NCI-H146 treated with DMSO at 0.1 percent for 48 hours (cell line): Measurements from ENCODE around the gene JAK1.

Experiments used
- DNase-seq: peaks from one replicate; lab custom pipeline; 2025; ENCODE audit not compliant: unreplicated experiment; lab: John Stamatoyannopoulos, UW

The JAK1 gene

DNA sequence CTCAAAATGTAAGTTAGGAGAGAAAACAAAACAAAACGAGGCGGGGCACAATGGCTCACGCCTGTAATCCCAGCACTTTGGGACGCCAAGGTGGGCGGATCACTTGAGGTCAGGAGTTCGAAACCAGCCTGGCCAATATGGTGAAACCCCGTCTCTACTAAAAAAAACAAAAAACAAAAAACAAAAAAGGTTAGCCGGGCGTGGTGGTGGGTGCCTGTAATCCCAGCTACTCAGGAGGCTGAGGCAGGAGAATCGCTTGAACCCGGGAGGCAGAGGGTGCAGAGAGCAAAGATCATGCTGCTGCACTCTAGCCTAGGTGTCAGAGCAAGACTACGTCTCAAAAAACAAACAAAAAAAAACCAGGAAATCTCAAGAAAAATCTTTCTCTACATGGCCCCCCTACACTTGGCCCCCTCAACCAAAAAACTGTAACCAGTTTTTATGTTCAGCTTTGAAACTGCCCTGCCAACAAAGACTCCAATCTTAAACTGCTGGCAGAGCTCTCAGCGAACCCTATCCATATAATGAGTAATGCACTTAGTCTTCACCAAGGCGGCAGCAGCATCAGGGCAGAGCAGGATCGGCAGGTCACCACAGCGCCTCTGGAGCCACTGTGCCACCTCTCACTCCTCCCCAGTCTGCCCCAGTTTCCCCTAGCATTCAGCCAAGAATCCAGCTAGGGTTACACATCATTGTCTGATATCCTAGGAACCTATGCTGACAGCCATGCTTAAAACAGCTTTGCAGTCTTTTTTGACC, 71.7 kb downstream of the JAK1 start:
- DNase-seq: no peak

DNA sequence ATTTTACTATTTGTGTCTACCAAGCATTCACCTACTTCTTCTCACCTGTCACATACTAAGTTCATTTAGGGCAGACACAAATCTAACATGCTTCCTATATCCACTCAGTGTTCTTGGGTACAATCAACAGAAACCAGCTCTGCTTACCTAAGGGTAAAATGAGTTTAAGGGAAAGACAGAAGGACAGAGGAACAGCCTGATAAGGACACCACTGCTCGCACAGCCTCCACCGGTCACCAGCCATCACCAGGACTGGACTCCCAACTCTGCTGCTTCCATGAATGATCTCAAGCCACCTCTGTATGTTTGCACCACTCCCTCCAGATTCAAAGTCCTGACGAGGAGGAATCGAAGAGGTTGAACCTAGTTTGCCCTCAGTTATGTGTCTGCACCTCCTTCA, 72.4 kb downstream of the JAK1 start:
- DNase-seq: no peak

DNA sequence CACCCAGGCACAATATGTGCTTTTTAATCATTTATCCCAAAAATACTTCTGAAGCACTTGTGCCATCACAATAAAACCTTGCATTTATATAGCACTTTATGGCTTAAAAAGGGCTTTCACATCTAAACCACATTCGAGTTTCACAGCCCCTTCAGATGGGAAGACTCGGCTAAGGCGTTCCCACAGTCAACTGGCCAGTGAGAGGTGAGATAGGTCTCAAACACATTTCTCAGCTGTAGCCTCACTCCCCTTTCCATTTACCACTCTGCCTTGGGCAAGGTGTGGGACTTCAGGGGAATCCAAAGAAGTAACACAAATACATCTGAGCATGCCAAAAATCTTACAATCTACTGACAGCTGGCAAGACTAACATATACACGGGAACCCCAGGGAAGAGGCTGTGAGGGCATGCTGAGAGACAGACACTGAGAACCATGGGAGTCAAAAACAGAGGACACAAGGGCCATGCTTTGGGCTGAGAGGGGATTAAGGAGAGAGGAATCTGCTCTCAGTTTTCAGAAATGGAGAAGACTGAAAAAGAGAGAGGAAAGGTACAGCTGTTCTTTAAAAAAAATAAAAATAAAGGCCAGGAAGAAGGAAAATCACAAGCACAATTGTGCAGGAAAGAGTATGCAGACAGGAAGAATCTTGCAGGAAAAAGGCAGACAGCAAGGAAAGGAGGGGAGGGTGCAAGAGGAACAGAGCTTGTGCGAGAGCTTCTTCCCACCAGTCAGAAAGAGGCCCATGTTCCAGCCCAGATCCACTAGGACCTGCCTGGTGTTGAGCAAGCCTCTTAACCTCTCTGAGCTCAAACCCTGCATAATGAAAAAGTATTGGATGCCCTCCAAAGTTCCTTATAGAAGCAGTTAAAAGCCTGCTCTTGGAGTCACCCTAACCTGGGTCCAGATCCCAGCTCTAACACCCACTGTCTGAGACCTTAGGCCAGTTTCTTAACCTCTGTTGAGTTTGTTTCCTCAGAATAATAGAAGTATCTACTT, 73.5 kb downstream of the JAK1 start:
- DNase-seq: no peak

DNA sequence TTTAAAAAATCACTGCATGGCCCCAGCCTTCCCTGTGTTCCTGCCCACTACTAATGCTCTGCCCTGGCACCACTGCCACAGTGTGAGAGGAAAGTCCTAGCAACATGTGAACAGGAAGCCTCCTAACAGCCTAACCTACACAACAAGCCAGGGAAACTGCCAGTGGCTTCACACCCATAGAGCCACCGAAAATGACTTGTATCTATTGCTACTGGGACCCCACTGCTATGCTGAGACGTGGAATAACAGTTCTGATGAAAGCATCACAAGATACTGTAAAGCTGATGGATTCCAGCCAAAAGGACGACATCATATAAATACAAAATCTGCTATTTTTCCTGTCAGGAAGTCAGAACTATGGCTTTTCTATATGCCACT, 74.9 kb downstream of the JAK1 start:
- DNase-seq: no peak

DNA sequence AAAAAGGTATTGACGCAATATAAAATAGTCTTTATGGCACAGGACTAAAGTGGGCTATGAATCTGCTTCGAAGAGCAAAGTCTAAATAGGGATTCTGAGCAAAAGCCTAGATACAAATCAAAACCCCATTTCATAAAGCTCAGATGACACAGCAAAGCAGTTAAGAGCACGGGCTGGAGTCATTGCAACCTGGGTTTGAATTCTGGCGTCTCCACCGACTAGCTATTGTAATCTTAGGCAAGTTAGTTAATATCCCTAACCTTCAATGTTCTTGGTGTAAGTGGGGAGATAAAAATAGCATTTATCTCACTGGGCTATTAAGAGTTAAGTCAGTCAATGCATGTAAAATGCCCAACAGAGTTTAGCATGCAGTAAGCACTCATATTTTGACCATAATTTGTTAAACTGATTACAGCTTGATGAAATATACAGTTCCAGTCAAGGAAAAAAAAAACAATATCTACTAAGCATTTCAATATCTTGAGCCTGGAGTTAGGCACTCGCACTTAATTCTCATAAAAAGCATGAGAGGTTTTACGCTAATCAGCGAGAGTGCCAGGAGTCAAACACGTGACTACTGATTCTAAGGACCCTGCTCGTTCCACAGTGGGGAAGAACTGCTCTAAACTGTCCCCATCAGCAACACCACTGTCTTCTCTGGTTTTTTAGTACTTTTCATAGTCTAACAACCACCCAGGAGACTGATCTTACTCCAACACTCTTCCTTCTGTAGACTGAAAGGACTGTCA, 75.5 kb downstream of the JAK1 start:
- no peak for DNase-seq

DNA sequence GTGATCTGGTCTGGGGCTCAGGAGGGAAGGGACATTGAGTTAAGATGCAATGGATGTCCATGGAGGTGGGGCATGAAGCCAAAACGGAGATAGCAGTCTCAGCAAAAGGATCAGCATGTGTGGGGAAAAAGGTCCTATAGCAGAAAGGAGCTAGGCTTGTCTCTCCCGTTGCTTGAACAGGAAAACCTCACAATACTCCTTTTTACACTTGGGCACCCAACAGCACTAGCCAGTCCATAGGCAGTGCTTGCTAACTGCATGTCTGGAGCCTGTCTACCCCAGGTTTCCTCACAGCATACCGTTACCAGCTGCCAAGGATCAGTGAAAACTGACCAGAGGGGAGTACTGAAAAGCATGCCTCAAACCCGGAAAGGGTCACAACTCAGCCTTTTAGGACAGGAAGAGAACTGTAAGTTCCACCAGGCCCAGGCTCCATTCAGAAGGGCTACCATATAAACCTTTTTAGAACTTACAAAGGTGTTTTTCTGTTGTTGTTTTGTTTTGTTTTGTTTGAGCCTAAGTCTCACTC, 78.6 kb downstream of the JAK1 start:
- DNase-seq: no peak

DNA sequence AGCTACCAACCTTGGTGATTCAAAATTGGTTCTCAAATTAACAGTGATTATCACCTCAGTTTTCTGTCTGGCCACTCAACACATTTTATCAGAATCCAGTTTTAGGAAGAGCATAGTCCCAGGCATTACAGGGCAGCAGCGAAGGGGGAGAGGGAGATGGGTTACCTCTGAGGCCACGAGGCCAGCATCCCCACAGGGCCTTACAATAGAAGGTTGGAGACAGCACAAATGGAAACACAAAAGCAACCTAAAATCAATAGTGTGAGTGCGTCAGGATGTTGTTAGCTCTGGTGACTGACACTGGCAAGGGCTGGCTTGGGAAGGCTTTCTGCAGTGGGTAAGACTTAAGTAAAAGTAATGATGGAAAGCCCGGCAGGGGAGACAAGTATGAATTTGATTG, 79.5 kb downstream of the JAK1 start:
- DNase-seq: peak; percentile 84

DNA sequence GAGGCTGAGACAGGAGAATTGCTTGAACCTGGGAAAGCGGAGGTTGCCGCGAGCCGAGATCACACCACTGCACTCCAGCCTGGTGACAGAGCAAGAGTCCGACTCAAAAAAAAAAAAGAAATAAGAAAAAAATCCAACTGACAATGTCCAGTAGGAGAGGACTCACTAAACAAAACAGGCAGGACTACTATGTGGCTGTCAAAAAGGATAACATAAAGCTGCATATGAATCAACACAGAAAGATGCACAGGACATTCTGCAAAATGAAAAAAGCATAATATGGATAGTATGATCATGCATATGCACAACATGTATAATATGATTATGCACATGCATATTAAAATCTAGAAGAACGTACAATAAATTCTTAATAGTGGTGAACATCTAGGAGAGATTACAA, 80.7 kb downstream of the JAK1 start:
- no peak for DNase-seq

DNA sequence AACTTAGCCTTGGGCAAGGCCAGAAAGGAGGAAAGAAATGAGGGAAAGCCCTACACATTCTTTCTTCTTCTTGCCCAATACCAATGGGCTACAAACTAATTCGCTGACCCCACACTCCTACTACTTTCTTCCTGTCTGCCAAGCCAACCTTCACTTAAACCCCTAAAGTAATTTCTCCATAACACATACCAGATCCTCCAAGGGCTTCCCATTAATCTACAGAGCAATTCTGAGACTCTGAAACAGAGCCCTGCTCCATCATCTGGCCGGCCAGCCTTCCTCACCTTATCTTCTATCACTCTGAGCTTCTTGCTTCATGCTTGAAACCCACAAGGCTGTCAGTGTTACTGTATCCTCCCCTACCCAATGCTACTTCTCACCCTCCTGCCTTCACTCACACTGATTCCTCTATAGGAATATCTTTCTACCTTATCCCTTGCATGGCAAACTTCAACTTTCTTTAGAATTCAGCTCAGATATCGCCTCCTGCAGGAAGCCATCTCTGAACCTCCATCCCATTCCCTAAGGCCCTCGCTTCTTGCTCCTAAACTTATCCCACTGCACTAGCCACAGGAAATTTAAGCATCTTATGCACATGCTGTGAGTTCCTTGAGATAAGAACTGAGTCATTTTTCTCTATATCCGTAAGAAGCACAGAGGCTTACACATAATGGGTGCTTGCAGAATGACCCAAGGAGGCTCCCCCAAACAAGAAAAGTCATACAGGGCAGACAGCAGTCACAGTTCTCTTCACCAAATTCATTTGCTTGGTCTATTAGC, 81.9 kb downstream of the JAK1 start:
- DNase-seq: no peak

DNA sequence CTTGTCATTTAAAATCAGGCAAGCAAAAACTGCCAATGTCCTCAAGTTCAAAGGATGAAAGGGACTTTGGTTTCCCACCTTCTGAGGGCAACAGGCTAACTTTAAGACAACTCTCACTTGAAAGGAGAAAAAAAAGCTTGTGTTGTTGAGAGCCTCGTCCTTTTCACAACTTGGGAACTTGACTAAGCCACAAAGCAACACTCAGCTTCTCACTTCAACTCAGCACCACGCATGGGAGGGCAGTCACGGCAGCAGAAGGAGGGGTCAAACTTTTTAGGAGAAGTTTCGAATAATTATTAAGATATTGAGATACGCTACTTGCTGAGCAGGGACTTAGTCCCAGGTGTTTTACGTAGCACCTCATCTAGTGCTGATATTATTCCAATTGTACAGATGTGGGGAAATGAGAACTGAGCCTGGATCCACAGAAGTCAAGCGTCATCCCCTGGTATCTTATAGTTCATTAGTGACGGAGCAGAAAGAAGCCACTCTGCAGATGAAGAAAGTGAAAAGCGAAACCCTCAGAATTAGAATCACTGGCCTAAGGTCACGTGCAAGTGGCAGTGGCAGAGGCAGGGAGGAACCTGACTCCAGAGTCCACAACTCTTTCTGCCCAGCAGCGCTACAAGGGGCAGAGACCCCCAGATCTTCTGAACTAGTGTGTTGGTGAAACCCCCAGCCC, 83.6 kb downstream of the JAK1 start:
- no peak for DNase-seq

DNA sequence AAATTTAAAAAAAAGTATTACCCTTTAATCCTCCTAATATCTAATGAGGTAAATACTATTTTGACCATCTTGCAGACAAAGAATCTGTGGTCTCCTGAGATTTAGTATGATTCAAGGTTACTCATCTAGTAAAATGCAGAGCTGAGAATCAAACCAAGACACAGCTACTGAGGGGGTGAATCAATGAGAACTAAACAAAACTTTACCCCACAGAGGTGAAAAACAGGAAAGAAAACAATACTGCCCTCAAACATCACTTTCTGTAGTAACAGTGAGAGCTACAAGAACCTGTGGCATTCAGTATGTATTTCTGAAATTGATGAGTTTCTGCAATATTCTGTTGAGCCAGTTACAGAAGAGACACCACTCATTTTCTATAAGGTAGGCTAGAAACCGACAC, 85.1 kb downstream of the JAK1 start:
- DNase-seq: no peak

DNA sequence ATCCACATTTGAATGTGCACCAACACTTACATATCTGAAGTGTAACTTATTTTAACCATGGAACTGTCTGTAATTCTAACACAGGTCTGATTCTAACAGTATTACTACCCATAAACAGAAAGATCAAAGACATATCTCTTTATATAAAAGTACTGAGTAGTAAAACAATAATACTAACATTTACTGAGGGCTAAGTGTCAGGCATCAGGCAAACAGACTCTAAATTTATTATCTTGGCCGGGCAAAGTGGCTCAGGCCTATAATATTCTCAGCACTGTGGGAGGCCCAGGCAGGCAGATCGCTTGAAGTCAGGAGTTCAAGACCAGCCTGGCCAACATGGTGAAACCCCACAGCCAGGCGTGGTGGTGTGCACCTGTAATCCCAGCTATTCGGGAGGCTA, 85.9 kb downstream of the JAK1 start:
- no peak for DNase-seq

DNA sequence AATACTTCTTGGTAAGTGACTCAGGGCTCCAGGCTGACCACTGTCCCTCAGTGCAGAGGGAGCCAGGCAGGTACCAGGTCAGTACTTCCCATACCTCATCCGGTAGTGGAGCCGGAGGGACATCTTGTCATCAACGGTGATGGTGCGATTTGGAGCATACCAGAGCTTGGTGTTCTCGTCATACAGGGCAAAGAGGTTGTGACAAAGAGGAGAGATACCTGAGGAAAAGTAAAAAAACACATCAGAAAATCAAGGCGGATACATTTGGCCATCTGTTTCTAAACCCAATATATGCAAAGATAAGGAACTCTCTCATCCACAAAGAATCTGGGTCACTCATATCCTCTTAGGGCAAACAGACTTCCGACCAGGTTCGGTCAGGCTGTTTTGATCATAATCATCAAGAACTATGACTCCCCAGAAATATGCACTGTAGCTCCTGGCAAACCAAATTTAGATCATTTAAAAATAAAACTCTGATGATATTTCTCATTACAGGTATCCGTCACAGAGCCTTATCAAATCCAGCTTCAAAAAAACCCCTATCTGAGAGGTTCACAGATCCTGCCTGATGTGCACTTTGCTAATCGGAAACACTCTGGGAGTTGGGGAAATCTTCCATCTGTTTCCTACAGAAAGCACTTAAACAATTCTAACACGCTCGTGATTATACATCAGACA, 87.3 kb downstream of the JAK1 start:
- DNase-seq: no peak

DNA sequence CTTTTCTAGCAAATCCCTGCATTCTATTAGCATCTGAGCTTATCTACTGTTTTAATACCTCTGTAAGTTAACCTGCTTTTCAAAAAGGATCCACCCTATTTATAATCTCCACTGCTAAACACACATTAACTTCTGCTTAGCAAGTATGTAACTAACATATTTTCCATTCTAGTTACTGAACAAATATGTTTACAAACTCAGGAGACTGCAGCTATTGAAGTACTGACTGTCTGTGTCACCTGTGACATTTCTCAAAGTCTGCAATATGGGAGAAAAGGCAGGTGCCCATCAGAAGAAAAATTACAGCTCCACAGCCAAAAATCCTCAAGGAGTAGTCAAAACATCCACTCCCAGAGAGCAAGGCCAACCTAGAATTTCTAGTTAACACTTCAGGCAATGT, 88.3 kb downstream of the JAK1 start:
- no peak for DNase-seq

DNA sequence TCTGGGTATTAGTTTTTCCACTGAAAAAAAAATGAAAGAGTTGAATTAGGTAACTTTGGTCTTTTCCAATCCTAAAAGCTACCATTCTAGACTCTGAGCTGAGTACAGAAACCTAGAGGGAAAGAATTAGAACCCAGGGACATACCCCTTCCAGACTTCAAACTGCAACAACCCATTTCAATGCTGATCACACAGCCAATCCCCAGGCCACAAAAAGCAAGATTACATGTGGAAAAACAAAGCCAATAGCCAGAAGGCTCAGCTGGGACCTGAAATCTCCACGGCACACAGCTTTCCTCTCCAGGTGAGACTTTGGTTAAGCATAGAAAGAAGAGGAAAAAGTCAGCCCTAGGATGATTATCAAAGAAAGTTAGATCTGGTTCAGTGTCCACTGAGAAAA, 88.8 kb downstream of the JAK1 start:
- no peak for DNase-seq

DNA sequence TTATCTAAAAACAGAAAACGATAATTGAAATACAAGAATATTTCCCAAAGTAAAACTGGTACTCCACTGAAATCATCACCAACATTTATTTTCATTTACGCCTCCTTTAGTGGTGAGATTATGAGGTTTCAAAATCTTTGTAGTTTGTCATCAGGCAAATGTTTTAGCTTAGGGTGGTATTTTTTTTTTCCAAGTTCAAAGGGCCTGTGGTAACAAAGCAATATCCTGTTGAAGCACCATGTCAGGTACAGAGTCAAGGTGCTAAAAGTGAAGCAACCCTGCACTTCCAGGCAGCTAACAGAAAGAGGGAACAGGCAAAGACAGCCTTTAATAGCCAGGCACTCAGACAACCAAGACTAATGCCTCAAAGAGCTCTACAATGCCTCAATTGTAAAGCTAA, 89.2 kb downstream of the JAK1 start:
- DNase-seq: no peak

DNA sequence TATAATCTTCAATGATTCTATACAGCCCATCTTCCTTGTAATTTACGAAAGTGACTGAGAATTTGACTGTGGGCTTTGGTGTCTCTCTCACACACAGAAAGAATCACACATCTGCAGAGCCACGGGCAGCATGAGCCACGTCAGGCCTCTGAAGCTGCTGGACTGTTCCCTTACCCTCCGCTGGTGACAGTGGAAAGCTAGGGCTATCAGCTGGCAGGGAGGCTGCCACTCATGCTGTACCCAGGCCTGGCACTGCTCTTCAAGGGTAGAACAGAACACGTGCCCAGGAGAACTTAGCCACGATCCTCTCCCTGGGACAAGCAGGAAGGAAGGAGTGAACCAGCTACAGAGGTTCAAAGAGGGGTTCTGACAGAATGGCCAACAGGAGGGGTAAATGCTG, 90.7 kb downstream of the JAK1 start:
- DNase-seq: no peak

DNA sequence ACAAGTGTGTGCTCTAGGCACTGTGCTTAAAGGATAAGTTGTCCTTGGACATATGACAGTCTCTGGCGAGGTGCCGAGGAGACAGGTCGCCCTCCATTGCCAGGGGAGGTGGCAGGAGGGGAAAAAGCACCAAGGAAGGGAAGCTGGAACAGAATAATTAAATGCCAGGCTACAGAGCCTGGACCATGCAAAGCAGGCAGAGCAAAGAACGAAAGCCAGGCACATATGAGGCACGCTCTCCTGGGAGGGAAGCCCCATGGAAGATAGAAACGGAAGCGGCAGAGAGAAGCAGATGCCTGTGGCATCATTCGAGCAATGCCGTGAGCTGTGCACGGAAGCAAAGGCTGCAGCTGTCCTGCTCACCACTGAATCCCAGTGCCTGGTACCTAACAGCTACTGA, 91.2 kb downstream of the JAK1 start:
- DNase-seq: no peak

DNA sequence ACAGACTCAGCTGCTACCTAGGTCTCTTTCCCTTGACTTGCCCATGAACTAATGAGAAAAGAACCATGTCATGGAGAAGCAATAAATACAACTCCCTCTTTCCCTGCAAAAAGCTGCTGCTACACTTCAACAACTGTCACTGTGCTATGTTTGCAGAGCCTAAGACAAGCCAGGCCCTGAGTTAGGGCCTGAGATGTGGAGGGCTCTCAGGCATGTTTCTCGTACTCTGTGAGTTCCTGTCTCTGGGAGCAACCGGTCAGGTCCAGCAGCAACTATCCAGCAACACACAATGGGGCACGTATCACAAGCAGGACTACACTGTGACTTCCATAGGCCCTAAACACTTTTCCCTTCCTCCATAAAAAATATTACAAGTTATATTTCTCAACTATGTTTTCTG, 91.7 kb downstream of the JAK1 start:
- no peak for DNase-seq
